ENCODE data around the gene PPP2R5C.

DNA sequence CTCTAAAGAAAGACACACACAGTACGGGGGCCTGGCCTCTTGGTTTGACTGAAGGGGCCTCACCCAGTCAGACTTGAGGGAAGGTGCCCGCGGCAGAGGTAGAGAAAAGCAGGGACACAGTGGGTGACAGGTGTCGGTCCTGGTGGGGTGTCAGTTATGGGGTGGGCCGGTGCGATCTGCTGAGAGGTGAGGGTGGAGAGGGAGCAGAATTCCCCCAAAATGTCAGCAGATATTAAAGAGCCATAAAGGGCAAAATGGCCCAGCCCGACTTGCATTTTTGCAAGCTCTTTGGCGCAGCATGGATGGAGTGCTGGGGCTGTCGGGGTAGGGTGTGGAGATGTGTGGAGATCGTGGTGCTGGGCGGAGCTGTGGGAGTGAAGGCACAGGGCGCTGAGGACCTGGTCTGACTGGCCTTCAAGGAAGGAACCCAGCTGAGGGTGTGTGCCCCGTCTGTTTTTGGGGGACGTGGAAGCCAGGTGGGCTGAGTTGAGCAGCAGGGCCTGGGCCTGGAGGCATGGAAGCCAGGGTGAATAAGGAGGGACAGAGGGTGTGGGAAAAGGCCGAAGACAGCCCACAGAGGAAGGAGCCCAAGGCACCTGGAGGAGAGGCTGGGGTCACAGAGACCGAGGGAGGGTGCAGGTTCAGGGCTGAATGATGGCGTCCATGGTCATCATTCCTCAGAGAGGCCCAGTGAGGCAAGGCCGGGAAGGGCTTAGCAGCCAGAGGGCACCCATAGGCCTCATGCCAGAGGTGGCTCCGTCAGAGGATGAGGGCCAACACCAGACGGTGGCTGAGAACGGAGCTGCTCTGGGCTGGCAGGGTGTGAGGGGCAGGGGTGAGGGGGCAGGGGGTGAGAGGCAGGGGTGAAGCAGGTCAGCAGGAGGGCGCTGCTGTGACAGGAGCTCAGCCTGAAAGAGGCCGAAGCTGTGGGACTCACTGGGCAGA, 154.6 kb downstream of the PPP2R5C start:
- TF ChIP-seq POLR2AphosphoS5 (IDR thresholded peaks at IDR 0.05; ENCODE audit: insufficient read depth, low read depth, low read length) (no peak), EZH2 (IDR thresholded peaks at IDR 0.05; ENCODE audit: borderline replicate concordance, low read depth, low read length, severe bottlenecking) (no peak), JUN (IDR thresholded peaks at IDR 0.05; ENCODE audit: borderline replicate concordance, insufficient read depth, insufficient read length, low read depth) (no peak), GATA2 (IDR thresholded peaks at IDR 0.05; ENCODE audit: insufficient read depth, insufficient read length, low read depth, low read length) (no peak)
- TF ChIP-seq, protein P1, sequence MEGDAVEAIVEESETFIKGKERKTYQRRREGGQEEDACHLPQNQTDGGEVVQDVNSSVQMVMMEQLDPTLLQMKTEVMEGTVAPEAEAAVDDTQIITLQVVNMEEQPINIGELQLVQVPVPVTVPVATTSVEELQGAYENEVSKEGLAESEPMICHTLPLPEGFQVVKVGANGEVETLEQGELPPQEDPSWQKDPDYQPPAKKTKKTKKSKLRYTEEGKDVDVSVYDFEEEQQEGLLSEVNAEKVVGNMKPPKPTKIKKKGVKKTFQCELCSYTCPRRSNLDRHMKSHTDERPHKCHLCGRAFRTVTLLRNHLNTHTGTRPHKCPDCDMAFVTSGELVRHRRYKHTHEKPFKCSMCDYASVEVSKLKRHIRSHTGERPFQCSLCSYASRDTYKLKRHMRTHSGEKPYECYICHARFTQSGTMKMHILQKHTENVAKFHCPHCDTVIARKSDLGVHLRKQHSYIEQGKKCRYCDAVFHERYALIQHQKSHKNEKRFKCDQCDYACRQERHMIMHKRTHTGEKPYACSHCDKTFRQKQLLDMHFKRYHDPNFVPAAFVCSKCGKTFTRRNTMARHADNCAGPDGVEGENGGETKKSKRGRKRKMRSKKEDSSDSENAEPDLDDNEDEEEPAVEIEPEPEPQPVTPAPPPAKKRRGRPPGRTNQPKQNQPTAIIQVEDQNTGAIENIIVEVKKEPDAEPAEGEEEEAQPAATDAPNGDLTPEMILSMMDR (IDR thresholded peaks at IDR 0.05; ENCODE audit: extremely low read depth in 1 of 2, insufficient read depth in 1 of 2, low read depth in 1 of 2, low read length in 2 of 2): no peak
